Karpas-422 (cell line): Measurements from ENCODE around the gene SAP25. TPM values are rescaled to one million over a fixed set of nuclear protein-coding genes. Genes with fewer than 3 reads are reported as not detected.

ENCODE experiments used
- DNase-seq: peaks from one replicate; pipeline ENCODE4 v3.0.0-alpha.2; 2015
- H2AFZ ChIP-seq: fragments of 200-600 bp; sonication (generic); 2 replicates; pipeline ENCODE4 v1.6.1; 2014; ENCODE audit warnings: antibody characterized with exemption, low read length, mixed read lengths
- H3K27ac ChIP-seq: fragments of 200-600 bp; sonication (generic); 2 replicates; pipeline ENCODE4 v1.5.1; 2014; ENCODE audit warnings: mild to moderate bottlenecking, low read length, moderate library complexity
- H3K27me3 ChIP-seq: fragments of 200-600 bp; sonication (generic); 2 replicates; pipeline ENCODE4 v1.6.1; 2014; ENCODE audit warnings: low read length, mixed read lengths
- H3K36me3 ChIP-seq: fragments of 200-600 bp; sonication (generic); 2 replicates; pipeline ENCODE4 v1.6.1; 2014; ENCODE audit warnings: low read length, mixed read lengths; ENCODE audit not compliant: insufficient read depth
- H3K4me1 ChIP-seq: fragments of 200-600 bp; sonication (generic); 2 replicates; pipeline ENCODE4 v1.6.1; 2014; ENCODE audit warnings: mild to moderate bottlenecking, low read length, mixed read lengths
- H3K4me2 ChIP-seq: fragments of 200-600 bp; sonication (generic); 2 replicates; pipeline ENCODE4 v1.6.1; 2014; ENCODE audit warnings: low read length, low read depth, mild to moderate bottlenecking; ENCODE audit not compliant: poor library complexity, severe bottlenecking
- H3K4me3 ChIP-seq: fragments of 200-600 bp; sonication (generic); 2 replicates; pipeline ENCODE4 v1.5.1; 2014; ENCODE audit warnings: mild to moderate bottlenecking, antibody characterized with exemption, low read length, mixed read lengths
- H3K79me2 ChIP-seq: fragments of 200-600 bp; sonication (generic); 2 replicates; pipeline ENCODE4 v1.6.1; 2014; ENCODE audit warnings: mild to moderate bottlenecking, low read length, mixed read lengths
- H3K9ac ChIP-seq: fragments of 200-600 bp; sonication (generic); 2 replicates; pipeline ENCODE4 v1.6.0; 2014; ENCODE audit warnings: low read length
- H3K9me2 ChIP-seq: fragments of 200-600 bp; sonication (generic), shearing (Covaris generic); replicated peaks from 2 replicates; pipeline ENCODE4 v1.6.0; 2014; ENCODE audit warnings: mild to moderate bottlenecking, low read length, moderate library complexity; ENCODE audit not compliant: insufficient read depth
- H3K9me3 ChIP-seq: fragments of 300-700, 200-600 bp; sonication (generic); 2 replicates; pipeline ENCODE4 v1.6.1; 2014; ENCODE audit warnings: low read length, mixed read lengths
- H4K20me1 ChIP-seq: fragments of 200-600 bp; sonication (generic); 2 replicates; pipeline ENCODE4 v1.6.1; 2014; ENCODE audit warnings: mild to moderate bottlenecking, antibody characterized with exemption, low read length, low read depth; ENCODE audit not compliant: insufficient read depth
- total RNA-seq: library from RNA; depleted of rRNA; stranded (reverse); fragments of >200 nt; shearing (Covaris generic); gene quantifications from 2 replicates; pipeline ENCODE4 v1.2.3, GENCODE V29; 2014; ENCODE audit warnings: low replicate concordance

Gene SAP25
- total RNA-seq, 1 experiment from 2014 or later, result 2.5 TPM

DNA sequence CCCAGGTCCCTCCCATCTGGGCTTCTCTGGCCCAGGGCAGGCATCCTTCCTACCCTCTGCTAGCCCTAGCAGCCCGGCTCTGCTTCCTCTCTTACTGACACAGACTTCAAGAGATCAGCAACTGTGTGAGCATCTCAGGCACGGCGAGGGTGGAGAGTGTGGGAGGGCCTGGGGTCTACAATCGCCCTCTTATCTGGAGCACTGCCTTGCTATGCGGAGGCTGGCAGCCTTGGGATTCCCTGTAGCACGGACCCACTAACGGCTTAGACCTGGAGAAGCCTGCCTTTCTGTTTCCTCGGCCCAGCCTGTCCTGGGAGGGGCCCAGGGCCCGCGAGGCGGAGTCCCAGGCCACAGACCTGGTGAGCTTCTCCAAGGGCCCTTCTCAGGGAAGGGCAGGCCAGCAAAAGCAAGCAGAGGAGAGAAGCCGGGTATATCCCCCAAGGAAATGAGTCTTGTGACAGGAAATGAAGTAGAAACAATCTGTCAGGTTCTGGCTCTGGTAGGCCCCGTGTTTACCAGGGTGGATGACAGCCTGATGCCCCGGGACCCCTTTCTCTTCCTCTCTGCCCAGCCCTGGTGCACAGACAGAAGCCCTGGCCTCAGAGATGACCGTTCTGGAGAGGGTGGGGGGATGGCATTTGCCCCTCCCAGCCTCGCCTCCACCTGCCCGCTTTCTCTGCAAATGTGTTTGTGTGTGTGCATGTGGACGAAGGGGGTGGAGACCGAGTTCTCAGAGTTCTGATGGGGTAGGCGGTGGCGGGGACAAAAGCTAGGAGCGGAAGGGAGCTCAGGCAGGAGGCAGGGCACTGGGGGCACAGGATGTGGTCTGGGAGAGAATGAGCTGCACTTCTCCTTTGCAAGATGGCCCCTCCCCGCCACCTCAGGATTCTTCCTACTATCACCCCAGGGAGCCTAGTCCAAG is 9.7 kb upstream of the SAP25 start:
- no peaks in the 10 kb centered on the region for H3K27me3 ChIP-seq
- H3K36me3 ChIP-seq, result no peaks in the 10 kb centered on the region
- no peaks in the 10 kb centered on the region; the same call in 1 of the 2 replicates for H4K20me1 ChIP-seq
- no peaks in the 10 kb centered on the region for H3K9me2 ChIP-seq
- peak; percentile 78 for DNase-seq
- peak overlapping the region; percentile 97 for H3K4me2 ChIP-seq
- peaks cover 32% of the 10 kb centered on the region for H3K4me1 ChIP-seq
- peak overlapping the region; percentile 2; the same call in 1 of the 2 replicates for H2AFZ ChIP-seq
- H3K9ac ChIP-seq, result peak overlapping the region; percentile 97
- H3K4me3 ChIP-seq, result peak overlapping the region; percentile 95
- H3K9me3 ChIP-seq, result no peaks in the 10 kb centered on the region
- peaks cover 21% of the 10 kb centered on the region for H3K79me2 ChIP-seq
- peak overlapping the region; percentile 89 for H3K27ac ChIP-seq

DNA sequence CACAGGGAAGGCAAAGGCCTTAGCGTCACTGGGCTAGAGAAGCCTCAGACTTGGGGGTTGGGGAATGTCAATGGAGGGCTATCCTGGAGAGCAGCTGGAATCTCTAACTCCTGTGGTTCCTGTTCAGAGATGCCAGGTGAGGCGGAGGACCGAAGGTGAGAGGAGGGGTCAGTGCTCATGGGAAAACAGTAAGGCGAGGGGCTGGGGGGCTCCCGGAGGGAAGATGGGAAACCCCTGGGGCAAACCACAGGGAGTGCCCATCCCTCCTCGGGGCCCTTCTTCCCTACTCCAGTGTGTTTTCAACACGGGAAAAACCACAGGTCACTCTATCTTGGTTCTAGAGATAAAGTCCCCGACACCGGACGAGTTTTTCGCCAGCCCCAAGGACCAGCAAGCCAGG is 8.9 kb upstream of the SAP25 start:
- Histone ChIP-seq H3K9me3 (no peaks in the 10 kb centered on the region), H3K9ac (peak overlapping the region; percentile 97; the same call in 1 of the 2 replicates), H3K27ac (0 out of 2 replicates have a peak overlapping the region, but pooled peaks have one; percentile 89), H3K79me2 (peaks cover 21% of the 10 kb centered on the region), H3K9me2 (no peaks in the 10 kb centered on the region), H4K20me1 (no peaks in the 10 kb centered on the region; the same call in 1 of the 2 replicates), H3K4me3 (no peak overlapping the region), H3K4me1 (peaks cover 32% of the 10 kb centered on the region), H2AFZ (no peak overlapping the region), H3K27me3 (no peaks in the 10 kb centered on the region), H3K36me3 (no peaks in the 10 kb centered on the region), H3K4me2 (no peak overlapping the region)
- DNase-seq, result no peak

DNA sequence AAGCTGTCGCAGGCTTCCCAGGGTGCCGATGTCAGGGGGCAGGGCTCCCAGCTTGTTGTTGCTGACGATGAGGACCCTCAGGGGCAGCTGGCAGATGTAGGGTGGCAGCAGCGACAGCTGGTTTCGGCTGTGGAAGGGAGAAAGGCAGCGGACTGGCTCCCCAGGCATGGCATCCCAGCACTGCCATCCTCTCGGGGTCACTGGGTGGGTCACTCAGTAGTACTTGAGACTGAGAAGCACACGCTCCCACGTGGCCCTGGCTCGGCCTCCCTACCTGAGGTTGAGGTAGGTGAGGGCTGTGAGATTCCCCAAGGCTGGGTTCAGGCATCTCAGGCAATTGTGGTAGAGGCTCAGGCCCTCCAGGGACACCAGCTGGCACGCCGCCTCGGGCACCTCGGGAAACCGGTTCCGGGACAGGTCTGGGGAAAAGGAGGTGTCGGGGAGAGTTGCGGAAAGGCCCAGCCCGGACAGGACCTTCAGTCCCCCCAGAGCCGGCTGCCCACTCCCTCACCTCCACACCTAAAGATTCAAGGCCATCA is 8.4 kb upstream of the SAP25 start:
- H3K9me3 ChIP-seq, result no peaks in the 10 kb centered on the region
- no peak for DNase-seq
- no peak overlapping the region for H3K27ac ChIP-seq
- H3K27me3 ChIP-seq, result no peaks in the 10 kb centered on the region
- no peak overlapping the region for H3K9ac ChIP-seq
- no peaks in the 10 kb centered on the region for H3K36me3 ChIP-seq
- H4K20me1 ChIP-seq, result no peaks in the 10 kb centered on the region; the same call in 1 of the 2 replicates
- H3K4me1 ChIP-seq, result peaks cover 31% of the 10 kb centered on the region
- H2AFZ ChIP-seq, result no peak overlapping the region
- no peak overlapping the region for H3K4me3 ChIP-seq
- H3K79me2 ChIP-seq, result peaks cover 21% of the 10 kb centered on the region
- no peak overlapping the region for H3K4me2 ChIP-seq
- no peaks in the 10 kb centered on the region for H3K9me2 ChIP-seq

DNA sequence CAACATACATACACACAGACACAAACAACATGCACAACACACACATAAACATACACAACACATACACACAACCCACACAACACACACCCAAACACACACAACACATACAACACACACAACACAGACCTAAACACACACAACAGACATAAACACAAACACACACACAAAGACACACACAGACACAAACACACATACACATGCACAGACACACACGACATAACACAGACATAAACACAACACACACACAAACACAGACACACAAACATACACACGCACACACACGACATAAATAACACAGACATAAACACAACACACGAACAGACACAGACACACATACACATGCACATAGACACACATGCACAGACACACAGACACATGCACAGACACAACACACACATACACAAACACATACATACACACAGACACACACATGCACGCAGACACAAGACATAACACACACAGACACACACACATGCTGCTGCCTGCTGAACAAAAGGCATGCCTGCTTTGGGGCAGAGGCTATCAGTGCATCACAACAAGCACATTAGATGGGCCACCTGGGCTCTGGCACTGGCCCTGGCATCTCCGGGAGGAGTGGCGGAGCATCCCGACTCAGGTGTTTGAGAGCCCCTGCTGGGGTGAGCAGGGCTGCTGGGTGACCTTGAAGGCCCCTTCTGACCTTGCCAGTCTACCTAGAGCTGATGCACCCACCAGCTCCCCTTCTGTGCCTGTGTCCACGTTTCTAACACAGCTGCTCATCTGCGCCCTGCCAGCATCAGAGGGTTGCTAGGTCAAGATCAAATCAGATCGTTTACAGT is 7.0 kb upstream of the SAP25 start:
- H3K4me3 ChIP-seq, result no peak overlapping the region
- H3K27ac ChIP-seq, result no peak overlapping the region
- H4K20me1 ChIP-seq, result no peaks in the 10 kb centered on the region; the same call in 1 of the 2 replicates

DNA sequence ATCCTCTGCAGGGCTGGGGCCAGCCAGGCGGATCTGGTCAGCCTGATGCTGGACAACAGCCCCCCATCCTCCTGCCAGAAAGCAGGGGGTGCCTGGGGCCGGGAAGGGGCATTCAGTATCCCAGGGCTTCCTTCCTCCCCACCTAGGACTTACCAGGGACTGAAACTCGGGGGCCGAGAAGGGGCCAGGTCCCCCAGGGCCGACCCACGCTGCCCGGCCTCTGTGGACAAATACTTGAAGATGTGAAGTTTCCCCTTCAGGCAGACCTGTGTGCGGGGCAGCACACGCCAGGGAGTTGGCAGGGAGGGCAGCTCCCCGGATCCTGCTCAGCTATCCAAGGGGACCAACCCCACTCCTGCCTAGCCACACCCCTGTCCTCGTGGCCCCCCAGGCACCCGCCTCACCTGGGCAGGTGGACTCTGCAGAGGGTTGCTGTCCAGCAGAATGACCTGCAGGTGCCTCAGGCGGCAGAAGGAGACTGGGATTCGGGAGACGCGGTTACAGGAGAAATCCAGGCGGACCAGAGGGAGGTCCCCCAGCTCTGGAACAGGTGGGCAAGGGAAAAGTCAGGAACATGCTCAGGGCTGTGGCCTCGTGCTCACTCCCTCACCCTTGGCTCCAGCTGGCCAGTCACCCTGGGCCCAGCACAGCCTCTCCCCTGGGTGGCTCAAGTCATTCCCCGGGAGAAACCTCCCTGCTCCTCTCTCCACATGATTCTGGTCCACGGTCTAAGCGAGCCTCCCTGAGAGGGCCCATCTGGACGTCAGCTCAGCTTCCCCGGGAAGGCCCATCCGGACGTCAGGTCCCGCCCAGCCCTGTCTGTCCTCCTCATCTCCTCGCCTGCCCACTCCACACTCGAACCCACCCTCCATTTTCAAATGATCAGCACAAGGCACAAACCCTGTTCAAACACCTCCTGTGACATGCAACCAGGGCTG is 4.8 kb upstream of the SAP25 start:
- H3K9me2 ChIP-seq, result no peaks in the 10 kb centered on the region
- H3K4me3 ChIP-seq, result no peak overlapping the region
- H3K79me2 ChIP-seq, result peaks cover 7% of the 10 kb centered on the region; the same call in 1 of the 2 replicates
- no peaks in the 10 kb centered on the region for H3K9me3 ChIP-seq
- no peaks in the 10 kb centered on the region for H3K27me3 ChIP-seq
- H3K27ac ChIP-seq, result no peak overlapping the region
- H3K9ac ChIP-seq, result no peak overlapping the region
- no peaks in the 10 kb centered on the region for H4K20me1 ChIP-seq
- no peaks in the 10 kb centered on the region for H3K36me3 ChIP-seq
- no peak overlapping the region for H2AFZ ChIP-seq
- no peak overlapping the region for H3K4me2 ChIP-seq
- no peak for DNase-seq
- peaks cover 7% of the 10 kb centered on the region for H3K4me1 ChIP-seq

More for the DNA sequence above, 7.0 kb upstream of the SAP25 start:
- Histone ChIP-seq H3K4me1 (peaks cover 27% of the 10 kb centered on the region), H3K79me2 (peaks cover 21% of the 10 kb centered on the region), H3K4me2 (no peak overlapping the region), H2AFZ (no peak overlapping the region), H3K36me3 (no peaks in the 10 kb centered on the region), H3K9me2 (no peaks in the 10 kb centered on the region), H3K27me3 (no peaks in the 10 kb centered on the region), H3K9ac (no peak overlapping the region), H3K9me3 (no peaks in the 10 kb centered on the region)
- no peak for DNase-seq

DNA sequence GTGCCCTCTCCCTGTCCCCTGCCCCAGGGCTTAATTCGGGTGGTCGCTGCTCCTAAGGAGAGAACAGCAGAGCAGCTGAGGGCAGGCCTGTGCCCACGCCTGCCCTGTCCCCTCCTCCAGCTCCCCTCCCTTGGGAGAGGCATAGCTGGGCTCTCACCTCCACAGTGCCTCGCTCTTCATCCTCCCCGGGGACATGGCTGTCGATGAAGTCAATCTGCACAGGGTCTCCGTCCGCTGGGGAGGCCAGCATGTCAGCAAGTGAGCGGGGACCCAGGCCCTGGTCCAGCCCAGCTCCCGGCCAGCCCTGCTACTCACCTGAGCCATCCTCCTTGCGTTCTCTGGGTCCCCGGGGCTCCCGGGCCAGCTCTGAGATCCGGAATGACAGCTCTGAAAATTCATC is 3.8 kb upstream of the SAP25 start:
- Histone ChIP-seq H3K9me2 (no peaks in the 10 kb centered on the region), H4K20me1 (no peaks in the 10 kb centered on the region), H3K36me3 (no peaks in the 10 kb centered on the region), H3K9ac (no peak overlapping the region), H3K4me3 (no peak overlapping the region), H2AFZ (no peak overlapping the region), H3K4me2 (no peak overlapping the region), H3K79me2 (no peaks in the 10 kb centered on the region; the same call in 1 of the 2 replicates), H3K27ac (no peak overlapping the region), H3K4me1 (no peaks in the 10 kb centered on the region), H3K9me3 (no peaks in the 10 kb centered on the region), H3K27me3 (no peaks in the 10 kb centered on the region)
- DNase-seq, result no peak

DNA sequence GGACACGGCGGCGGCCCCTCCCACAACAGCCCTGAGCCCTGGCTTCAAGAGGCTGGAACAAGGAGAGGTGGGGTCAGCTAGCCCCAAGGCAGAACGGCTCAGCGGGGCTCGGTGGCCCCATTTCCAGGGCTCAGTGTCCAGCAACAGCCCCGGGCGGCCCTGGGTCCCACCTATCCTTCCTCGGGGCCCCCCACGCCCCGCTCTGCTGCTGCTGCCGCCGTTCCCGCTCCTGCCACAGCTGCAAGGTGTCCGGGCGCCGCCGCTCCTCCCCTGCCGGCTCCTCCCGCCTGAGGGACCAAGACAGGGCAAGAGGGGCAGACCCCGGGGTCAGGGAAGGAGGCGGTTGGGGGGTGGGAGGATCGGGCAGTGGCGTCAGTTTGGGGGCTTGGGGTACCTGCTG is 3.4 kb upstream of the SAP25 start:
- Histone ChIP-seq H4K20me1 (no peaks in the 10 kb centered on the region), H3K4me2 (no peak overlapping the region), H3K27me3 (no peaks in the 10 kb centered on the region), H3K4me1 (no peaks in the 10 kb centered on the region; the same call in 1 of the 2 replicates), H3K9ac (no peak overlapping the region), H3K9me3 (no peaks in the 10 kb centered on the region), H3K9me2 (no peaks in the 10 kb centered on the region), H3K27ac (no peak overlapping the region), H3K79me2 (no peaks in the 10 kb centered on the region), H2AFZ (no peak overlapping the region), H3K4me3 (no peak overlapping the region), H3K36me3 (no peaks in the 10 kb centered on the region)
- no peak for DNase-seq
